Transverse colon (tissue), 4 donors: ENCODE measurements around the gene ZNF516.

Source experiments
- EP300 ChIP-seq: sonication (generic); formaldehyde crosslinking; IDR thresholded peaks from one replicate; pipeline ENCODE4 v1.6.1; 2017; ENCODE audit warnings: antibody characterized with exemption, low read depth
- POLR2A ChIP-seq: fragments of 450-650 bp; IDR thresholded peaks from one replicate; pipeline ENCODE4 v1.6.1; 2016; ENCODE audit warnings: antibody characterized with exemption, mild to moderate bottlenecking, moderate library complexity
- POLR2AphosphoS5 ChIP-seq, 3 donors: sonication (generic); formaldehyde crosslinking; IDR thresholded peaks; one replicate each; pipeline ENCODE4 v1.6.1; 2016; ENCODE audit warnings: antibody characterized with exemption in 3 of 3
- TF ChIP-seq, protein P1 (sequence below), 5 experiments: fragments of 200-600 bp in 3 of 5; fragments of 450-650 bp in 2 of 5; sonication (generic) in 3 of 5; IDR thresholded peaks; 1 replicate in 2 of 5; 2 replicates in 3 of 5; pipeline ENCODE4 v1.5.1; 2016 to 2017; ENCODE audit warnings: antibody characterized with exemption in 5 of 5, inconsistent platforms in 3 of 5, mild to moderate bottlenecking in 2 of 5, moderate library complexity in 1 of 5

DNA sequence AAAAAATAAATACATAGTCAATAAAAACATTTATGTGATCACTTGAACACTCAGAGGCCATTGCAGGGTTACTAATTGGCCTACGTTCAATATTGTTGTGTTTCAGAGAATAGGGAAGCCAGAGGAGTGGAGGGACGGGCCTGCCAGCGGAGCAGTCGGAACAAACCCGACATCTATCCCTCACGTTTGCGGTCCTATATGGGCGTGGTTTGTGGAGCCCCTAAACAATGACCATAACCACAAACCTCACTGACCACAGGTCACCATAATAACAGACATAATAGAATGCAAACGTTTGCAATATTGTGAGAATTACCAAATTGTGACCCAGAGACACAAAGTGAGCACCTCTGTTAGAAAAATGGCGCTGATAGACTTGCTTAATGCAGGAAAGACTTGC lies 19.5 kb upstream of the ZNF516 start:
- TF ChIP-seq, protein P1, sequence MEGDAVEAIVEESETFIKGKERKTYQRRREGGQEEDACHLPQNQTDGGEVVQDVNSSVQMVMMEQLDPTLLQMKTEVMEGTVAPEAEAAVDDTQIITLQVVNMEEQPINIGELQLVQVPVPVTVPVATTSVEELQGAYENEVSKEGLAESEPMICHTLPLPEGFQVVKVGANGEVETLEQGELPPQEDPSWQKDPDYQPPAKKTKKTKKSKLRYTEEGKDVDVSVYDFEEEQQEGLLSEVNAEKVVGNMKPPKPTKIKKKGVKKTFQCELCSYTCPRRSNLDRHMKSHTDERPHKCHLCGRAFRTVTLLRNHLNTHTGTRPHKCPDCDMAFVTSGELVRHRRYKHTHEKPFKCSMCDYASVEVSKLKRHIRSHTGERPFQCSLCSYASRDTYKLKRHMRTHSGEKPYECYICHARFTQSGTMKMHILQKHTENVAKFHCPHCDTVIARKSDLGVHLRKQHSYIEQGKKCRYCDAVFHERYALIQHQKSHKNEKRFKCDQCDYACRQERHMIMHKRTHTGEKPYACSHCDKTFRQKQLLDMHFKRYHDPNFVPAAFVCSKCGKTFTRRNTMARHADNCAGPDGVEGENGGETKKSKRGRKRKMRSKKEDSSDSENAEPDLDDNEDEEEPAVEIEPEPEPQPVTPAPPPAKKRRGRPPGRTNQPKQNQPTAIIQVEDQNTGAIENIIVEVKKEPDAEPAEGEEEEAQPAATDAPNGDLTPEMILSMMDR (IDR thresholded peaks at IDR 0.05), result no peak
- TF ChIP-seq POLR2AphosphoS5 (IDR thresholded peaks at IDR 0.05) (no peak), EP300 (no peak), POLR2A (no peak)
